EL (cell line): Measurements from ENCODE around the gene ACTA1.
"Not testable (repeated sequence)": the region's sequence is repeated elsewhere in the genome, so short reads cannot be mapped to it uniquely, and the experiment has no call there.

Source experiments
- DNase-seq: peaks from one replicate; pipeline ENCODE4 v3.0.0-alpha.2; 2016

Gene ACTA1

DNA sequence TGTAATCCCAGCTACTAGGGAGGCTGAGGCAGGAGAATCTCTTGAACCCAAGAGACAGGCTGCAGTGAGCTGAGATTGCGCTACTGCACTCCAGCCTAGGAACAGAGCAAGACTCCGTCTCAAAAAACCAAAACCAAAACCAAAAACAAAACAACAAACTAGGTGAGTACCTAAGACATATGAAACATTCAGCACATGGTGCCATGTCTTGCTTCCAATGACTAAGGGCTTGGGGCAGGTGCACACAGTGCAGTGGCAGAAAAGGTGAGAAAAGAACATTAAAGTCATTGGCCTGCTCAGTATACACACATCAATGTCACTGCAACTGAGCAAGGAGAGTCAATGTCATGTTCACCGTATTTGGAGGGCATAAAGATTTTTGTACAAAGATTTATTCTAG lies 4.1 kb upstream of the ACTA1 start:
- DNase-seq, result no peak

GRCh38 chr1:229437443-229437842 lies 3.5 kb upstream of the ACTA1 start:
- peak; percentile 15 for DNase-seq

- no peak for DNase-seq
Observed at GRCh38 chr1:229436201-229436600, 2.3 kb upstream of the ACTA1 start.

- DNase-seq, result no peak
Observed at GRCh38 chr1:229434641-229435051, 752 bp upstream of the ACTA1 start.

GRCh38 chr1:229433364-229434004 lies 410 bp downstream of the ACTA1 start:
- DNase-seq, result no peak

GRCh38 chr1:229432905-229433304 lies 989 bp downstream of the ACTA1 start:
- DNase-seq, result no peak

DNA sequence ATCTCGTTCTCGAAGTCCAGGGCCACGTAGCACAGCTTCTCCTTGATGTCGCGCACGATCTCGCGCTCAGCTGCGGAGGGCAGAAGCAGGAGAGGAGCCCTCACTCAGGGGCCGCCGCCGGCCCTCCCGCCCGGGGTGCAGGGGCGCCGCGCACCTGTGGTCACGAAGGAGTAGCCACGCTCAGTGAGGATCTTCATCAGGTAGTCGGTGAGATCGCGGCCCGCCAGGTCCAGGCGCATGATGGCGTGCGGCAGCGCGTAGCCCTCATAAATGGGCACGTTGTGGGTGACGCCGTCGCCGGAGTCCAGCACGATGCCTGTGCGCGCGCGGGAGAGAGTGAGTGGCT lies 1.8 kb downstream of the ACTA1 start:
- no peak for DNase-seq

DNA sequence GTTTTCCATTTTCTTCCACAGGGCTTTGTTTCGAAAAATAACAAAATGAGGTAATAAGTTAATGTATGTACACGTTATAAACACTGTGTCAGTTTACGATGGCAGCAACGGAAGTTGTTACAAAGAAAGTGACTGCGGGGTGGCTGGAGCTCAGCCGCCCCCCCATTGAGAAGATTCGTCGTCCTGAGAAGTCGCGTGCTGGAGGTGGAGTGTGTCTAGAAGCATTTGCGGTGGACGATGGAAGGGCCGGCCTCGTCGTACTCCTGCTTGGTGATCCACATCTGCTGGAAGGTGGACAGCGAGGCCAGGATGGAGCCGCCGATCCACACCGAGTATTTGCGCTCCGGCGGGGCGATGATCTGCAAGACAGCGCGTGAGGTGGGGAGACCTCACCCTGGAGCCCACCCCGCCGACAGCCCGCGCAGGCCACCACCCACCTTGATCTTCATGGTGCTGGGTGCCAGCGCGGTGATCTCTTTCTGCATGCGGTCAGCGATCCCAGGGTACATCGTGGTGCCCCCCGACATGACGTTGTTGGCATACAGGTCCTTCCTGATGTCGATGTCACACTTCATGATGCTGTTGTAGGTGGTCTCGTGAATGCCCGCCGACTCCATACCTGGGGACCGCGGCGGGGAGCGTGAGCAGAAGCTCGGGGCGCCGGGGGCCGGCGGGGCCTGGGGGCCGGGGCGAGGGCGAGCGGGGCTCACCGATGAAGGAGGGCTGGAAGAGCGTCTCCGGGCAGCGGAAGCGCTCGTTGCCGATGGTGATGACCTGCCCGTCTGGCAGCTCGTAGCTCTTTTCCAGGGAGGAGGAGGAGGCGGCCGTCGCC lies 2.4 kb downstream of the ACTA1 start:
- DNase-seq, result no peak

DNA sequence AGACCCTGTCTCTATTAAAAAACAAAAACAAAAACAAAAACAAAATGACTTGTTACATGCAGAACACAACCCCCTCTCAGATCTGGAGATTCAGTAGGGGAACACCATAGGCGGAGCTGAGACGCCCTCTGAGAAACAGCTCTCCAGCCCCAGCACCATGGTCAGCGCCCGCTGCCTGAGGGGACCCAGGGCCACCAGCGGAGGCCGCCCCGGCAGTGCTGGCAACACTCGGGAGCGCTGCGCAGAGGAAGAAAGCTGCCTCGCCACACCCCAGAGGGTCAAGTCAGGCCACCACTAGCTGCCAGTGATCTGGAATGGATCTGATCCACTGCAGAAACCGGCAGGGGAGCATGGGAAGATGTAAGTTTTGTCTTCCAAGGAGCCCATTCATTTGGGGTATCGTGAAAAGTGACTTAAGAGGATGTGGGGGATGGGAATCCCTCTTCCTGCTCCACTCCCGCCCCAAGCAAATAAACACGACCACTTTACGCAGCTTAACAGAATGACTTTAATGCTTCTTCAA lies 3.1 kb downstream of the ACTA1 start:
- DNase-seq, result peak; percentile 48

- DNase-seq, result no peak
Observed at GRCh38 chr1:229428256-229428655, 5.6 kb downstream of the ACTA1 start.

- DNase-seq, result no peak
Observed at GRCh38 chr1:229427572-229427971, 6.3 kb downstream of the ACTA1 start.

DNA sequence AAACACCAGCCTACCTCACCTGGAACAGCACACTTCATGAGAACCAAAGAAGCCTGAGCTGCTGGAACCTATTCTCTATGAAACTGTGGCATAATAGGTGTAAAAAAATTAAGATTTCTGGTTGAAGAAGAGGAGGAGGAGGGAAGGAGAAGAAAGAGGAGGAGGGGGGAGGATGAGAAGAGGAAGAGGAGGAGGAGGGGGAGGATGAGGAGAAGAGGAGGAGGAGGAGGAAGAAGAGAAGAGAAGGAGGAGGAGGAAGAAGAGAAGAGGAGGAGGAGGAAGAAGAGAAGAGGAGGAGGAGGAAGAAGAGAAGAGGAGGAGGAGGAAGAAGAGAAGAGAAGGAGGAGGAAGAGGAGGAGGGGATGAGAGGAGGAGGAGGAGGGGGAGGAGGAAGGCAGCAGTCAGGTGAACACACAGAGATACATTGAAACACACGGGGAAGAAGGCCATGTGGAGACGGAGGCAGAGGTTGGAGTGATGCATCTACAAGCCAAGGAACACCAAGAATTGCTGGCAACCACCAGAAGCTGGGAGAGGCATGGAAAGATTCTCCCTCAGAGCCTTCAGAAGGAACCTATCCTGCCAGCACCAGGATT lies 8.2 kb downstream of the ACTA1 start:
- no peak for DNase-seq

- DNase-seq, result no peak
Observed at GRCh38 chr1:229420765-229421164, 13.1 kb downstream of the ACTA1 start.

DNA sequence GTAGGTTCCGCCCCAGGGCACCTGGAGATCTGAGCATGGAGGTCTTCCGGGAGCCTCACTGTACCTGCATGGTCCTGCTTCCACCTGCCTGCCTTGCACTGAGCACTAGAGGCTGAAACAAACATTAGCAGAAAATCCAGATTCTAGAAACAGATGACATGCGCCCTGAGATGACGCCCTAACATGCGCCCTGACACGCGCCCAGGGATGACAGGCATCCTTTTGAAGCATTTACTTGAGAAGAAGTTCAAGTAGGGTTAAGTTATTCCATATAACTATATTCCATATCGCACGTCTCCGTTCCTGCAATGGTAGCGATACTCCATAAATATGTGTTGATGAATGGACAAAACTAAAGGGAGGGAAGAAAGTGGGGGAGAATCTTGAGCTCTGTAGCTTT lies 13.7 kb downstream of the ACTA1 start:
- no peak for DNase-seq

DNA sequence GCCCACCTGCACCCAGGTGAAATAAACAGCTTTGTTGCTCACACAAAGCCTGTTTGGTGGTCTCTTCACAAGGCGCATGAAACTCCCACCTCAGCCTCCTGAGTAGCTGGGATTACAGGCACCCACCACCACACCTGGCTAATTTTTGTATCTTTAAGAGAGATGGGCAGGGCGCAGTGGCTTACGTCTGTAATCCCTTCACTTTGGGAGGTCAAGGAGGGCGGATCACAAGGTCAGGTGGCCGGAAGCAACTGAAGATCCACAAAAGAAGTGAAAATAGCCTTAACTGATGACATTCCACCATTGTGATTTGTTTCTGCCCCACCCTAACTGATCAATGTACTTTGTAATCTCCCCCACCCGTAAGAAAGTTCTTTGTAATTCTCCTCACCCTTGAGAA lies 15.3 kb downstream of the ACTA1 start:
- not testable (repeated sequence) for DNase-seq

DNA sequence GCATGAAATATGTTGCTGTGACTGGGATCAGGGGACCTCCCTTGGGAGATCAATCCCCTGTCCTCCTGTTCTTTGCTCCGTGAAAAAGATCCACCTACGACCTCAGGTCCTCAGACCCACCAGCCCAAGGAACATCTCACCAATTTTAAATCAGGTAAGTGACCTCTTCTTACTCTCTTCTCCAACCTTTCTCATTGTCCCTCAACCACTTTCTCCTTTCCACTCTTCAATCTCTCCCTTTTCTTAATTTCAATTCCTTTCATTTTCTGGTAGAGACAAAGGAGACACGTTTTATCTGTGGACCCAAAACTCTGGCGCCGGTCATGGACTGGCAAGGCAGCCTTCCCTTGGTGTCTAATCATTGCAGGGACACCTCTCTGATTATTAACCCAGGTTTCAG lies 21.1 kb downstream of the ACTA1 start:
- not testable (repeated sequence) for DNase-seq

DNA sequence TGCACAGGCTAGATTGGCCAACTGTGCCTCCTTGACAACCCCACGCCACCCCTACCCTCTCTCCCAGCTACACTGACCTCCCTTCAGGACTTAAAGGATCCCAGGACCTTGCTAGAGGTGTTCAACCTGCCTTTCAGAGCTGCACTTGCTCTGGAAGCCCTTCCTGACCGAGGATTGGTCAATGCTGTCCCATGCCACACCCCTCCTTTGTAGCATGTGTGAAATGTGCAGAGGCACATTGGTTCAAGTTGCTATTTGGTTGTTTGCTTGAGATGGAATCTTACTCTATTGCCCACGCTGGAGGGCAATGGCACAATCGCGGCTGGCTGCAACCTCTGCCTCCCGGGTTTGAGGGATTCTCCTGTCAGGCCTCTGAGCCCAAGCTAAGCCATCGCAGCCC lies 21.8 kb downstream of the ACTA1 start:
- DNase-seq, result no peak

GRCh38 chr1:229411434-229412055 lies 22.3 kb downstream of the ACTA1 start:
- no peak for DNase-seq

- DNase-seq, result peak; percentile 79
Observed at GRCh38 chr1:229410692-229411433, 23.0 kb downstream of the ACTA1 start.

- no peak for DNase-seq
Observed at GRCh38 chr1:229410370-229410691, 23.6 kb downstream of the ACTA1 start.

GRCh38 chr1:229409616-229410369 lies 24.1 kb downstream of the ACTA1 start:
- DNase-seq, result no peak

DNA sequence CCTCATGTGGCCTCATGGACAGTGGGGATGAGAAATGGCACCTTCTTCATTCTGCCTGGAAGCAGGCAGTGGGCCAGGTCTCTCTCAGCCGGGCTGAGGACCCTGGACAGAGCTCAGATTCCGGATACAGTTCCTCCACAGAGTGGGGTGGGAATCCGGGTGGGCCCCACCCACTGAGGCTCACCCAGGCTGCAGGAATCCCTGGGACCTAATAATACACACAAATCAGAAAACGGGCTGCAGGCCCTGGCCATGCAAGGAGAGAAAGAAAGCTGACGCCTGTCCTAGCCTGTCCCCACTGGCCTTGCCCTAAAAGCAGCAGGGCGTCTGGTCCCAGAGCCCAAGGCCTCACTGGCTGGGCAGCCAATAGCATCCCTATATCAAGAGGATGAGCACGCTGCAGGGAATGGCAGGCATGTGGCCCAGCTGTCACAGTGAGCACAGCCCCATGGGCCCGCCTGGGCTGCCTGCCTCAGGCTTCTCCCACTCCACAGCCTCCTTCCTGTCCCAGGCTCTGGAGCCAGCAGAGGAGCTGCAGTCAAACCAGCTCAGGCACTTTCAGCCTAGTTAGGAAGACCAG lies 25.3 kb downstream of the ACTA1 start:
- DNase-seq, result peak; percentile 70
